GM12892 (cell line): Measurements from ENCODE around the gene ARL2BP.

Experiments
- POLR2A ChIP-seq: IDR thresholded peaks from 2 replicates; pipeline ENCODE4 v1.6.1; 2011; ENCODE audit warnings: low read depth, low read length, control low read depth
- POLR2AphosphoS5 ChIP-seq: IDR thresholded peaks from 2 replicates; pipeline ENCODE4 v1.6.1; 2011; ENCODE audit warnings: low read depth, low read length, control low read depth
- TAF1 ChIP-seq: IDR thresholded peaks from 2 replicates; pipeline ENCODE4 v1.6.1; 2011; ENCODE audit warnings: low read depth, mild to moderate bottlenecking, control low read depth, low read length, borderline replicate concordance

DNA sequence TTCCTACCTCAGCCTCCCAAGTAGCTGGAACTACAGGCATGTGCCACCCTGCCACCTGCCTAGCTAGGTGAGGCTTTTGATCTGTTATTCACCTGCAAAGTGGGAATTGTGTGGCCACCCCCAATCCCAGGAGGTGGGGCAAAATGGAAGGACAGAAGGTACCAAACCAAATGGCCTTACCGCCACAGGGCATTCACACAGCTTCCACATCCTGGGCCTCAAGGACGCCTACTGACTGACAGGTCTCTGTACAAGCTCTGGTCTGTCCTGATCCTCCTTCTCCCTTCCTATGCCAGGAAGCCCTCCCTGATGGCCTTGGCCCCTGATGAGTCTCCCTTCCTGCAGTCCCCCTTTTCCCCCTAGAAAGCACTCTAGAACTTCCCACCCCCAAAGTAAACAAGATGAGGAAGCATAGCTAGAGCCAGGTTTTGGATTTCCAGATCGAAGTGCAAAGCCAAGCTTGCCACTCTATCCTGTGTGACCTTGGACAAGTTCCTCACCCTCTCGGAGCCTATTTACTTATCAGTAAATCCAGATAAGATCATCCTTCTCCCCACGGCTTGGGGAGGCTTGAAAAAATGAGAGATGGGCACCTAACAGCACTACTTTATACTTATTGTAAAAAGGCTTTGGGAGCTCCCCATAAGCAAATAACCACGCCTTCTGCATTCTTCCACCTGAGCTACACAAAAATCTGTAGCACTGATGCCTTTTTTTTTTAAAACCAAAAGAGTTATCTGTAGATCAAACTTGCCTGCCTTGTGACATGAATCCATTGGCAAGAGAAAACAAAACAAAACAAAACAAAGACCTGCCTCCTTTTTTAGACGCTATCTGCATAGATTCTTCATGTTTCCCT, 35.0 kb downstream of the ARL2BP start:
- TF ChIP-seq POLR2A (no peak), POLR2AphosphoS5 (no peak), TAF1 (no peak)
